ENCODE measurements around the gene NRCAM. TPM values are rescaled to one million over a fixed set of nuclear protein-coding genes. Genes with fewer than 3 reads are reported as not detected.

Gene NRCAM
- total and polyA plus RNA-seq, 10 of the 15 experiments (the other 5 are each of a cell fraction or from before 2014, with no cell fraction given): 0.30 to 2.0 (median 1.0) TPM

- intact Hi-C loops (cut with micrococcal nuclease; ENCODE audit: unreplicated experiment): loop anchor here (10.0 kb wide), 1 partner anchor 396 kb away; the partner anchor contains the start of gene CBLL1
- BruUV-seq (replicated peaks): no TSS peak
- CTCF ChIA-PET: interaction anchor here (0.7 to 4.2 kb wide), 4 partner anchors 10 to 28 kb away, joined by 3 to 50 read pairs (median 4); partner anchors contain the start of gene LAMB4
These were observed 315.6 kb downstream of the NRCAM start for GRCh38 chr7:108140671-108141070.

More at GRCh38 chr7:108140671-108141070, 315.6 kb downstream of the NRCAM start:
- no peak overlapping the region for H3K9ac ChIP-seq (ENCODE audit: control insufficient read depth, insufficient read depth, low read length)
- no peak overlapping the region for H3K27ac ChIP-seq (ENCODE audit: control insufficient read depth, insufficient read depth)
- no peaks in the 10 kb centered on the region for H3K9me3 ChIP-seq (replicated peaks; ENCODE audit: control insufficient read depth, insufficient read depth, low read length)
- peaks cover 7% of the 10 kb centered on the region; the same call in 1 of the 2 replicates for H3K4me1 ChIP-seq (ENCODE audit: control insufficient read depth, insufficient read depth, low read length)
- in situ Hi-C loops (cut with MboI): no loop called here
- no peaks in the 10 kb centered on the region for H3K36me3 ChIP-seq (ENCODE audit: control insufficient read depth in 2 of 2, insufficient read depth in 2 of 2, low read length in 1 of 2)
- H3K4me2 ChIP-seq (ENCODE audit: control insufficient read depth, insufficient read depth): no peak overlapping the region
- no peak for ATAC-seq
- SMC1A ChIA-PET (ENCODE audit: uncharacterized antibody, unreplicated experiment): interaction anchor here (1.2 to 6.3 kb wide), 5 partner anchors 9 to 27 kb away, joined by 3 to 43 read pairs (median 30); no protein-coding TSS in a partner anchor
- FAIRE-seq: no peak
- H2AFZ ChIP-seq (ENCODE audit: control insufficient read depth, low read depth, low read length): no peak overlapping the region
- RAD21 ChIA-PET (ENCODE audit: unreplicated experiment): interaction anchor here (2.1 to 3.2 kb wide), 3 partner anchors 9 to 27 kb away, joined by 8 to 21 read pairs (median 13); no protein-coding TSS in a partner anchor
- POLR2A ChIA-PET: interaction anchor here (1.5 to 2.4 kb wide), 2 partner anchors 11 to 20 kb away, joined by 4 to 7 read pairs; partner anchors contain the start of gene LAMB4
- H4K20me1 ChIP-seq (ENCODE audit: control insufficient read depth, insufficient read depth): no peaks in the 10 kb centered on the region
- no peak overlapping the region for H3K4me3 ChIP-seq
- TF ChIP-seq, protein P1, sequence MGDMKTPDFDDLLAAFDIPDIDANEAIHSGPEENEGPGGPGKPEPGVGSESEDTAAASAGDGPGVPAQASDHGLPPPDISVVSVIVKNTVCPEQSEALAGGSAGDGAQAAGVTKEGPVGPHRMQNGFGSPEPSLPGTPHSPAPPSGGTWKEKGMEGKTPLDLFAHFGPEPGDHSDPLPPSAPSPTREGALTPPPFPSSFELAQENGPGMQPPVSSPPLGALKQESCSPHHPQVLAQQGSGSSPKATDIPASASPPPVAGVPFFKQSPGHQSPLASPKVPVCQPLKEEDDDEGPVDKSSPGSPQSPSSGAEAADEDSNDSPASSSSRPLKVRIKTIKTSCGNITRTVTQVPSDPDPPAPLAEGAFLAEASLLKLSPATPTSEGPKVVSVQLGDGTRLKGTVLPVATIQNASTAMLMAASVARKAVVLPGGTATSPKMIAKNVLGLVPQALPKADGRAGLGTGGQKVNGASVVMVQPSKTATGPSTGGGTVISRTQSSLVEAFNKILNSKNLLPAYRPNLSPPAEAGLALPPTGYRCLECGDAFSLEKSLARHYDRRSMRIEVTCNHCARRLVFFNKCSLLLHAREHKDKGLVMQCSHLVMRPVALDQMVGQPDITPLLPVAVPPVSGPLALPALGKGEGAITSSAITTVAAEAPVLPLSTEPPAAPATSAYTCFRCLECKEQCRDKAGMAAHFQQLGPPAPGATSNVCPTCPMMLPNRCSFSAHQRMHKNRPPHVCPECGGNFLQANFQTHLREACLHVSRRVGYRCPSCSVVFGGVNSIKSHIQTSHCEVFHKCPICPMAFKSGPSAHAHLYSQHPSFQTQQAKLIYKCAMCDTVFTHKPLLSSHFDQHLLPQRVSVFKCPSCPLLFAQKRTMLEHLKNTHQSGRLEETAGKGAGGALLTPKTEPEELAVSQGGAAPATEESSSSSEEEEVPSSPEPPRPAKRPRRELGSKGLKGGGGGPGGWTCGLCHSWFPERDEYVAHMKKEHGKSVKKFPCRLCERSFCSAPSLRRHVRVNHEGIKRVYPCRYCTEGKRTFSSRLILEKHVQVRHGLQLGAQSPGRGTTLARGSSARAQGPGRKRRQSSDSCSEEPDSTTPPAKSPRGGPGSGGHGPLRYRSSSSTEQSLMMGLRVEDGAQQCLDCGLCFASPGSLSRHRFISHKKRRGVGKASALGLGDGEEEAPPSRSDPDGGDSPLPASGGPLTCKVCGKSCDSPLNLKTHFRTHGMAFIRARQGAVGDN (IDR thresholded peaks at IDR 0.05): 0 out of 2 replicates have a peak, but pooled peaks have one; percentile 34
- no peak for TF ChIP-seq ZSCAN29 (IDR thresholded peaks at IDR 0.05)
- no peak for DNase-seq (ENCODE audit: low read depth, low spot score)
- no peaks in the 10 kb centered on the region for H3K79me2 ChIP-seq (ENCODE audit: control insufficient read depth, insufficient read depth, low read length)
- no peaks in the 10 kb centered on the region for H3K27me3 ChIP-seq (replicated peaks in 1 of 2; ENCODE audit: control insufficient read depth in 2 of 2, insufficient read depth in 2 of 2, low read length in 1 of 2)
